ENCODE results near the gene SLC9A3.

Gene SLC9A3

DNA sequence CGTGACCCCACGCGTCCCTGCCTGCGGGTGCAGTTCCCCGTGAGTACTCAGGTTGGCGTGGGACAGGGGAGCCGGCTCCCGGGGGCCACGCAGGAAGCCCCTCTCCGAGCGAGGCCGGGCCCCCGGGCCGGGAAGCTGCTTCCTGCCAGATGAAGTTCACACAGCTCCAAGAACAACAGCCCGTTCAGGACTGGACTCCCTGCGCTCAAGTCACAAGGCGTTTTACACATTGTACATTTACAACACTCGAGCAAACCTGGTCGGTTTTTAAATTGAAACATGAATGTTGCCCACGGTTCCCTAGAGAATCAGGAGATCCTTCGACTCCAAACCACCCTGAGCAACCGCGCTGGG lies 22.4 kb downstream of the SLC9A3 start:
- no peak for DNase-seq (ENCODE audit: extremely low read depth, low read depth)
- no peak overlapping the region for H3K4me3 ChIP-seq (replicated peaks; ENCODE audit: low read depth, low read length)
- TF ChIP-seq, protein P1, sequence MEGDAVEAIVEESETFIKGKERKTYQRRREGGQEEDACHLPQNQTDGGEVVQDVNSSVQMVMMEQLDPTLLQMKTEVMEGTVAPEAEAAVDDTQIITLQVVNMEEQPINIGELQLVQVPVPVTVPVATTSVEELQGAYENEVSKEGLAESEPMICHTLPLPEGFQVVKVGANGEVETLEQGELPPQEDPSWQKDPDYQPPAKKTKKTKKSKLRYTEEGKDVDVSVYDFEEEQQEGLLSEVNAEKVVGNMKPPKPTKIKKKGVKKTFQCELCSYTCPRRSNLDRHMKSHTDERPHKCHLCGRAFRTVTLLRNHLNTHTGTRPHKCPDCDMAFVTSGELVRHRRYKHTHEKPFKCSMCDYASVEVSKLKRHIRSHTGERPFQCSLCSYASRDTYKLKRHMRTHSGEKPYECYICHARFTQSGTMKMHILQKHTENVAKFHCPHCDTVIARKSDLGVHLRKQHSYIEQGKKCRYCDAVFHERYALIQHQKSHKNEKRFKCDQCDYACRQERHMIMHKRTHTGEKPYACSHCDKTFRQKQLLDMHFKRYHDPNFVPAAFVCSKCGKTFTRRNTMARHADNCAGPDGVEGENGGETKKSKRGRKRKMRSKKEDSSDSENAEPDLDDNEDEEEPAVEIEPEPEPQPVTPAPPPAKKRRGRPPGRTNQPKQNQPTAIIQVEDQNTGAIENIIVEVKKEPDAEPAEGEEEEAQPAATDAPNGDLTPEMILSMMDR (IDR thresholded peaks at IDR 0.05; ENCODE audit: low read depth, low read length, missing control alignments) = no peak

DNA sequence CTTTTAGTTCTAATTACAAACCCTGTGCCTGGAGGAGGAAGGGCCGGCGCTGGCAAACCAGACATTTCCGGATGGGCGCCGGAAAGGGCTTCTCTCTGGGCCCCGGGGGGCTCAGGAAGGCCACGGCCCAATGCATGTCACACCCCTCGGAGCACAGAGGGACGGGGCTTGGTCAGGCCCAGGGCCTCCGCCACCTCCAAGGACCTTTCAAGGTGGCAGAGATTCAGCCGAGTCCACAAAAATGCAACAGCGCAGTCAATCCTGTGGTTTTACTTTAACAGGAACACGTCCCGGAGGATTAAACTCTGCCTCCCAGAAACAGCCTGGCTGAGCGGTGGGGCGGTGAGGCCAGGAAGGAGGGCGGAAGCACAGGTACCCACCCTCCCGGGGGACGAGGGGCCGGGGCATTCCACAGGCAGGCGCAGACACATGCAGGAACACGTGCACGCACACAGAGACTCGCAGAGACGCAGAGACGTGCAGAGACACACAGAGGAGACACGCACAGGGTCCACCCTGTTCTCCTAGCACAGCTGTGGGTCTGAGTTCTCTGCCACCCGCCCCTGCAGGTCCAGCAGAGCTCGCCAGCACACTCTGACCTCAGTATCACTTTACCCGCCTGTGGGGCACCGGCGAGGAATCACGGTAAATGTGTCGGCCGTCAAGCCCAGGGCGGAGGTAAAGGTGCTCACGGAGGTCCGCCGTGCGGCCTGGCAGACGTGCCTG lies 23.0 kb downstream of the SLC9A3 start:
- no peak for DNase-seq (ENCODE audit: extremely low read depth, low read depth)
- TF ChIP-seq, protein P1 (IDR thresholded peaks at IDR 0.05; ENCODE audit: low read depth, low read length, missing control alignments) = no peak
- no peak overlapping the region for H3K4me3 ChIP-seq (replicated peaks; ENCODE audit: low read depth, low read length)

DNA sequence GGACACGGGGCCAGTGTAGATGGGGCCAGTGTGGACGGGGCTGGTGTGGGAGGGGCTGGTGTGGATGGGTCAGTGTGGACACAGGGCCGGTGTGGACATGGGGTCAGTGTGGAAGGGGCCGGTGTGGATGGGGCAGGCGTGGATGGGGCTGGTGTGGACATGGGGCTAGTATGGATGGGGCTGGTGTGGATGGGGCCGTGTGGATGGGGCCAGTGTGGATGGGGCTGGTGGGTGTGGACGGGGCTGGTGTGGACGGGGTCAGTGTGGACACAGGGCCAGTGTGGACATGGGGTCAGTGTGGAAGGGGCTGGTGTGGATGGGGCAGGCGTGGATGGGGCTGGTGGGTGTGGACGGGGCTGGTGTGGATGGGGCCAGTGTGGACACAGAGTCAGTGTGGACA lies 23.8 kb downstream of the SLC9A3 start:
- H3K4me3 ChIP-seq (replicated peaks; ENCODE audit: low read depth, low read length) = no peak overlapping the region
- no peak for DNase-seq (ENCODE audit: extremely low read depth, low read depth)
- TF ChIP-seq, protein P1 (IDR thresholded peaks at IDR 0.05; ENCODE audit: low read depth, low read length, missing control alignments) = no peak

DNA sequence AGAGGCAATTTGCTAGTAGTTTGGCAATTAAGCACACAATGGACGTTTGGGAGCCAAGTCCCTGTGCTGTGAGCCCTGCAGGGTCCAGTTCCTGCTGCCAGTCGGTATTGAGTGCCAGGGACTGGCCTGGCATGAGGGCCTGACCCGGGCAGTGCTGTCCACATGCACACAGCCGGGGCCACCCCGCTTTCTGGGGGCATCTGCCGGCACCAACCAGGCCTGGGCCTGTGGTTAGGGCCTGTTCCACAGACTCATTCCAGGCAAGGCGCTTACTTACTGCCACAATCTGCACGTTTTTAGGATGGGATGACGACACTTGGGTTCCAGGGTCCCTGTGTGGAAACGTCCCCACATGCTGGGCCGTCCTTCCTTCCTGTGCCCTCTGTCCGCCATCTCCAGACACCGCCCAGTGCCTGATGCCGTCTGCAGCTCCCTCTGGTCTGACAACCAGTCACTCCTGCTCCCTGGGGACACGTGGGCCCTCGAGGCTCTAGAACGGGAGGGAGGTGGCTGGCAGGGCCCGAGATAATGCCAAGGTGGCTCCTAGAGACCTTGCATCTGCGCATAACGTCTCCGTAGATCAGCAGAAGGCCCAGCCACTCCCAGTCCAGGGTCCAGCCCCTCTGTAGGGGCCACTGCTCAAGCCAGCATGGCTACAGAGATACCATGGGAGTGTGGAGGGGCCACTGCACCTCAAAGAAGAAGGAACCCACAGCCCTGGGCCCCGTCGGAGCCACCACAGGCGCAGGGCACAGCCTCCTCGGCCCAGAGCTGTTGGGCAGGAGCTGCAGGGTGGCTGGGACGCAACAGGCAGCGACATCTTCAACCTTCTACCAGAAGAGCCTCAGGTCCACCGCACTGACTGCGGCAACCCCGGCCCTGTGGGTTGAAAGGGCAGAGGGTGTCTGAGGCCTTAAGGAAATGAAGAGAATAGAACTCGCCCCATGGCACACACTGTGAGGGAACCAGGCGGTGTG lies 24.7 kb downstream of the SLC9A3 start:
- DNase-seq (ENCODE audit: extremely low read depth, low read depth) = no peak
- TF ChIP-seq, protein P1 (IDR thresholded peaks at IDR 0.05; ENCODE audit: low read depth, low read length, missing control alignments) = no peak
- no peak overlapping the region for H3K4me3 ChIP-seq (replicated peaks; ENCODE audit: low read depth, low read length)

DNA sequence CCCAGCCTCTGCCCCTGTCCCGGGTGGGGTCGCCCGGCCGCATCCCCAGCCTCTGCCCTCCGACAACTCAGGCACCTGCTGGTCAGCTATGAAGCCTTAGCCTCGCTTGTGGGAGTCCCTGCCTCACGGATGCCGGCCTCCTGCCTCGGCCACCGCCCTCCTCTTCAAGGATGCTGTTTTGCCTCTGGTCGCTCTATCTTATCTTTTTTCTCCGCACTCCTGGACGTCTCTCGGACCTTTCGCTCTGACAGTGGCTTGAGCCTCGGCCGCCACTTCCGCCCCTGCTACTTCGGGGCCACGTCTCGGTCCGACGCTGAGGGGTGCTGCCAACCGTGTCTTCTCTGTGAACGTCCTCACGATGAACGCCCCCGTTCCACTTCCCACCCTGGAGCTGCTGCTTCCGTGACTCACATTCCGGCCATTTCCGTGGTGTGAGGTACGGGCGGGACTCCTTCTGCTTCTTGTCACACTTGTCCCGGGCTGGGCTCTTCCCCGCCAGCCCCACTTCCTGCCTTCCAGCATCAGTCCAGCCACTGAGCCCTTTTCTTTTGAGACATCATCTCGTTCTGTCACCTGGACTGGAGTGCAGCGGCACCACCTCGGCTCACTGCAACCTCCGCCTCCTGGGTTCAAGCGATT lies 26.3 kb downstream of the SLC9A3 start:
- H3K4me3 ChIP-seq (replicated peaks; ENCODE audit: low read depth, low read length) = no peak overlapping the region
- DNase-seq (ENCODE audit: extremely low read depth, low read depth) = no peak
- TF ChIP-seq, protein P1 (IDR thresholded peaks at IDR 0.05; ENCODE audit: low read depth, low read length, missing control alignments) = no peak

DNA sequence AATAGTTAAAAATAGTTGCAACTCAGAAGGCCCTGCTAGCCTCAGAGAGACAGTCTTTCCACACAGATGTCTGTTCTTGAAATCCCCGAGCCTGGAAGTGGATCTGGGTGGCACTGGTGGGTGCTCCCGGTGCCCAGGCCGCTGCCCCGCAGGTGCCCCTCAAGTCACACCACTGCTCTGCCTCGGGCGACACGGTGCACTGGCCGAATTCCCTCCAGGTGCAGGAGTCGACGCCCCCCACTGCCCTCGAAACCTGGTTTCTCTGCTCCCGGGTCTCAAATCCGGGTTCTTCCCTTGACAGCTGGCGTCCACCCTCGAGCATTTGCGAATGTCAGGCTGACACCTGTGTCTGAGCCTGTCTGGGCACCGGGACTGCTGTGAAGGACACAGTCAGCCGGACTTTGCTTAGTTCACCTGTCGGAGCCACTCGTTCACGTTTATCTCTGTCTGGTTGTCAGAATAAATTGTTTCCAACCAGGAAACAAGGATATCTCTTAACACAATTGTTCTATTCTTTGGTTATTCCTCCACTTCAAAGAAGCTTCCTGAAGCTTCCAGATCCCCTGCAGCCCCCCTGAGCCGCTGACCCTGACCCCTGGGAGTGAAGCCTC lies 27.1 kb downstream of the SLC9A3 start:
- TF ChIP-seq, protein P1 (IDR thresholded peaks at IDR 0.05; ENCODE audit: low read depth, low read length, missing control alignments) = no peak
- no peak overlapping the region for H3K4me3 ChIP-seq (replicated peaks; ENCODE audit: low read depth, low read length)
- DNase-seq (ENCODE audit: extremely low read depth, low read depth) = no peak

Data from HFF-Myc (cell line).